GM18505 (cell line): ENCODE results near the gene APCDD1.
"Not testable (repeated sequence)": the region's sequence is repeated elsewhere in the genome, so short reads cannot be mapped to it uniquely, and the experiment has no call there.

ENCODE experiments used
- ATAC-seq: cut with Tn5 transposase; IDR thresholded peaks from one replicate; pipeline ENCODE4 v1.9.1; 2021; ENCODE audit not compliant: unreplicated experiment
- POLR2A ChIP-seq: IDR thresholded peaks from 4 replicates; pipeline ENCODE4 v1.6.1; 2011; ENCODE audit warnings: borderline replicate concordance; ENCODE audit not compliant: insufficient read depth, insufficient read length; ENCODE audit errors: extremely low read depth

Gene APCDD1

GRCh38 chr18:10461989-10462388 lies 7.6 kb downstream of the APCDD1 start:
- TF ChIP-seq POLR2A = no peak

GRCh38 chr18:10462597-10462996 lies 8.2 kb downstream of the APCDD1 start:
- no peak for ATAC-seq
- no peak for TF ChIP-seq POLR2A

More at GRCh38 chr18:10461989-10462388, 7.6 kb downstream of the APCDD1 start:
- ATAC-seq = no peak

- TF ChIP-seq POLR2A = no peak
- no peak for ATAC-seq
Measured at GRCh38 chr18:10463096-10463495, 8.7 kb downstream of the APCDD1 start.

- ATAC-seq = no peak
- TF ChIP-seq POLR2A = no peak
Measured at GRCh38 chr18:10463741-10464140, 9.3 kb downstream of the APCDD1 start.

GRCh38 chr18:10464161-10464648 lies 9.8 kb downstream of the APCDD1 start:
- ATAC-seq = not testable (repeated sequence)

- TF ChIP-seq POLR2A = no peak
- no peak for ATAC-seq
Measured at GRCh38 chr18:10465174-10465939, 10.9 kb downstream of the APCDD1 start.

- TF ChIP-seq POLR2A = no peak
- ATAC-seq = no peak
Measured at GRCh38 chr18:10470429-10470828, 16.0 kb downstream of the APCDD1 start.

GRCh38 chr18:10471574-10471973 lies 17.1 kb downstream of the APCDD1 start:
- TF ChIP-seq POLR2A = no peak
- no peak for ATAC-seq

GRCh38 chr18:10473132-10473531 lies 18.7 kb downstream of the APCDD1 start:
- ATAC-seq = no peak

GRCh38 chr18:10474309-10474708 lies 19.9 kb downstream of the APCDD1 start:
- no peak for TF ChIP-seq POLR2A
- ATAC-seq = no peak

More at GRCh38 chr18:10473132-10473531, 18.7 kb downstream of the APCDD1 start:
- TF ChIP-seq POLR2A = no peak

GRCh38 chr18:10475276-10475653 lies 20.8 kb downstream of the APCDD1 start:
- no peak for TF ChIP-seq POLR2A
- no peak for ATAC-seq

GRCh38 chr18:10475654-10476291 lies 21.3 kb downstream of the APCDD1 start:
- no peak for ATAC-seq
- no peak for TF ChIP-seq POLR2A

- no peak for ATAC-seq
- TF ChIP-seq POLR2A = no peak
Measured at GRCh38 chr18:10476338-10476791, 21.9 kb downstream of the APCDD1 start.
